ENCODE data around the gene PRICKLE2. TPM values are rescaled to one million over a fixed set of nuclear protein-coding genes. Genes with fewer than 3 reads are reported as not detected.

The PRICKLE2 gene
- polyA plus RNA-seq, 1 donor (not counting 4 experiments of a cell fraction or from before 2014, with no cell fraction given): 7.8 TPM

- Histone ChIP-seq H3K9me3 (ENCODE audit: control insufficient read depth, low read depth, low read length) (no peaks in the 10 kb centered on the region), H2AFZ (ENCODE audit: control insufficient read depth, low read length) (peak overlapping the region; percentile 14), H4K20me1 (ENCODE audit: control insufficient read depth, extremely low read depth, insufficient read depth, low read length) (no peaks in the 10 kb centered on the region), H3K9me1 (ENCODE audit: control insufficient read depth, extremely low read depth, insufficient read depth, low read length) (no peaks in the 10 kb centered on the region), H3K4me3 (ENCODE audit: control insufficient read depth in 2 of 3, extremely low read depth in 1 of 3, insufficient read depth in 2 of 3, low read depth in 1 of 3, low read length in 3 of 3) (no peak overlapping the region), H3K27me3 (ENCODE audit: control insufficient read depth, extremely low read depth, insufficient read depth, low read length) (no peaks in the 10 kb centered on the region), H3K4me1 (ENCODE audit: control insufficient read depth, extremely low read depth, insufficient read depth, low read length) (peaks cover 31% of the 10 kb centered on the region), H3K27ac (ENCODE audit: control insufficient read depth, insufficient read depth, low read length) (peak overlapping the region; percentile 11), H3K9ac (ENCODE audit: control insufficient read depth, extremely low read depth, insufficient read depth, low read length) (no peak overlapping the region), H3K4me2 (ENCODE audit: control insufficient read depth, extremely low read depth, insufficient read depth, low read depth, low read length) (peak overlapping the region; percentile 58), H3K36me3 (ENCODE audit: control insufficient read depth in 2 of 2, extremely low read depth in 1 of 2, insufficient read depth in 2 of 2, low read length in 2 of 2) (no peaks in the 10 kb centered on the region), H3K79me2 (ENCODE audit: control insufficient read depth, insufficient read depth, low read length) (peaks cover 6% of the 10 kb centered on the region)
- FAIRE-seq (peak; percentile 23), DNase-seq (ENCODE audit: low read depth, low spot score) (no peak)
- dilution Hi-C loops (cut with MboI; ENCODE audit: extremely low pct_ligation_motif_present, low sequenced_read_pairs): no loop called here
- no peak for TF ChIP-seq CTCF (optimal IDR thresholded peaks at IDR 0.05 in 1 of 3, IDR thresholded peaks at IDR 0.05 in 1 of 3, conservative IDR thresholded peaks at IDR 0.05 in 1 of 3; ENCODE audit: extremely low read depth in 1 of 3, insufficient read depth in 2 of 3, low read length in 3 of 3)
- no peak for TF ChIP-seq EZH2 (IDR thresholded peaks at IDR 0.05; ENCODE audit: low read length)
Measured at GRCh38 chr3:64214381-64215018, 10.8 kb downstream of the PRICKLE2 start.

- H3K4me3 ChIP-seq (ENCODE audit: control insufficient read depth in 2 of 3, extremely low read depth in 1 of 3, insufficient read depth in 2 of 3, low read depth in 1 of 3, low read length in 3 of 3): no peak overlapping the region
- H3K9me3 ChIP-seq (ENCODE audit: control insufficient read depth, low read depth, low read length): no peaks in the 10 kb centered on the region
- H3K36me3 ChIP-seq (ENCODE audit: control insufficient read depth in 2 of 2, extremely low read depth in 1 of 2, insufficient read depth in 2 of 2, low read length in 2 of 2): no peaks in the 10 kb centered on the region
- H3K4me2 ChIP-seq (ENCODE audit: control insufficient read depth, extremely low read depth, insufficient read depth, low read depth, low read length): peak overlapping the region; percentile 58
- H3K9me1 ChIP-seq (ENCODE audit: control insufficient read depth, extremely low read depth, insufficient read depth, low read length): no peaks in the 10 kb centered on the region
- H3K27ac ChIP-seq (ENCODE audit: control insufficient read depth, insufficient read depth, low read length): peak overlapping the region; percentile 11
- no peaks in the 10 kb centered on the region for H3K27me3 ChIP-seq (ENCODE audit: control insufficient read depth, extremely low read depth, insufficient read depth, low read length)
- peaks cover 33% of the 10 kb centered on the region for H3K4me1 ChIP-seq (ENCODE audit: control insufficient read depth, extremely low read depth, insufficient read depth, low read length)
- no peaks in the 10 kb centered on the region for H4K20me1 ChIP-seq (ENCODE audit: control insufficient read depth, extremely low read depth, insufficient read depth, low read length)
- H2AFZ ChIP-seq (ENCODE audit: control insufficient read depth, low read length): peak overlapping the region; percentile 14
- no peak overlapping the region for H3K9ac ChIP-seq (ENCODE audit: control insufficient read depth, extremely low read depth, insufficient read depth, low read length)
- peaks cover 5% of the 10 kb centered on the region for H3K79me2 ChIP-seq (ENCODE audit: control insufficient read depth, insufficient read depth, low read length)
- dilution Hi-C loops (cut with MboI; ENCODE audit: extremely low pct_ligation_motif_present, low sequenced_read_pairs): no loop called here
- TF ChIP-seq EZH2 (IDR thresholded peaks at IDR 0.05; ENCODE audit: low read length) (no peak), CTCF (optimal IDR thresholded peaks at IDR 0.05 in 1 of 3, IDR thresholded peaks at IDR 0.05 in 1 of 3, conservative IDR thresholded peaks at IDR 0.05 in 1 of 3; ENCODE audit: extremely low read depth in 1 of 3, insufficient read depth in 2 of 3, low read length in 3 of 3) (no peak)
- FAIRE-seq (no peak), DNase-seq (ENCODE audit: low read depth, low spot score) (no peak)
Measured at GRCh38 chr3:64213962-64214379, 11.3 kb downstream of the PRICKLE2 start.
